SK-N-SH (cell line): Measurements from ENCODE around the gene CRIP2. TPM values are rescaled to one million over a fixed set of nuclear protein-coding genes. Genes with fewer than 3 reads are reported as not detected.

Experiments used
- CTCF ChIP-seq: fragments of 200-600 bp; sonication (generic); IDR thresholded peaks from 2 replicates; pipeline ENCODE4 v1.6.1; 2017; ENCODE audit warnings: antibody characterized with exemption, mild to moderate bottlenecking, moderate library complexity
- EP300 ChIP-seq, 2 experiments: IDR thresholded peaks; 2 replicates each; pipeline versions ENCODE4 v1.4.0 to v1.6.1; 2012; ENCODE audit warnings: borderline replicate concordance in 1 of 2, low read depth in 1 of 2, low read length in 1 of 2
- FOXM1 ChIP-seq: IDR thresholded peaks from 2 replicates; pipeline ENCODE4 v1.4.0; 2012; ENCODE audit warnings: low read depth, mild to moderate bottlenecking
- GATA2 ChIP-seq: sonication (generic); formaldehyde crosslinking; IDR thresholded peaks from 2 replicates; pipeline ENCODE4 v1.5.0; 2020; ENCODE audit warnings: mild to moderate bottlenecking, missing genetic modification reagents
- NFIC ChIP-seq: IDR thresholded peaks from 2 replicates; pipeline ENCODE4 v1.4.0; 2012; ENCODE audit warnings: borderline replicate concordance
- NRF1 ChIP-seq: IDR thresholded peaks from 2 replicates; pipeline ENCODE4 v1.6.1; 2012; ENCODE audit warnings: low read depth, mild to moderate bottlenecking, low read length
- POLR2AphosphoS5 ChIP-seq: IDR thresholded peaks from 2 replicates; pipeline ENCODE4 v1.6.1; 2012; ENCODE audit warnings: low read depth, low read length
- SMC3 ChIP-seq: IDR thresholded peaks from 2 replicates; pipeline ENCODE4 v1.6.1; 2012; ENCODE audit warnings: low read depth, low read length, improper control_type of control experiment
- TCF12 ChIP-seq: IDR thresholded peaks from 2 replicates; pipeline ENCODE4 v1.4.0; 2012
- TEAD4 ChIP-seq: IDR thresholded peaks from 2 replicates; pipeline ENCODE4 v1.4.0; 2012; ENCODE audit warnings: mild to moderate bottlenecking, borderline replicate concordance; ENCODE audit not compliant: insufficient read depth
- USF1 ChIP-seq: IDR thresholded peaks from 2 replicates; pipeline ENCODE4 v1.4.0; 2012; ENCODE audit warnings: low read depth, borderline replicate concordance
- polyA plus RNA-seq, 3 experiments: library from polyadenylated mRNA; depleted of rRNA; stranded (reverse); fragments of >200 nt; gene quantifications; 2 replicates each; pipeline ENCODE4 v1.2.3, GENCODE V29; 2012
- TF ChIP-seq, protein P1 (sequence below): IDR thresholded peaks from 2 replicates; pipeline ENCODE4 v1.4.0; 2012; ENCODE audit warnings: low read depth
- TF ChIP-seq, protein P2 (sequence below): IDR thresholded peaks from 2 replicates; pipeline ENCODE4 v1.6.1; 2012; ENCODE audit warnings: mild to moderate bottlenecking, low read depth, low read length, moderate library complexity
- TF ChIP-seq, protein P3 (sequence below): fragments of 150-350 bp; IDR thresholded peaks from 2 replicates; pipeline ENCODE4 v1.6.1; 2016; ENCODE audit warnings: mild to moderate bottlenecking, low read depth, low read length

Gene CRIP2
- polyA plus RNA-seq, 1 of the 3 experiments (the other 2 are of a cell fraction), result 335 TPM

- TF ChIP-seq CTCF (peak; percentile 75), NRF1 (no peak), GATA2 (CRISPR knock-in tag) (no peak), TCF12 (no peak), POLR2AphosphoS5 (no peak), FOXM1 (no peak), NFIC (0 out of 2 replicates have a peak, but pooled peaks have one; percentile 24), USF1 (no peak), SMC3 (peak; percentile 84), EP300 (IDR thresholded peaks at IDR 0.05; ENCODE audit: borderline replicate concordance in 1 of 2, low read depth in 1 of 2, low read length in 1 of 2) (no peak), TEAD4 (no peak)
- TF ChIP-seq, protein P1, sequence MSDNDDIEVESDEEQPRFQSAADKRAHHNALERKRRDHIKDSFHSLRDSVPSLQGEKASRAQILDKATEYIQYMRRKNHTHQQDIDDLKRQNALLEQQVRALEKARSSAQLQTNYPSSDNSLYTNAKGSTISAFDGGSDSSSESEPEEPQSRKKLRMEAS, result no peak
- TF ChIP-seq, protein P2, sequence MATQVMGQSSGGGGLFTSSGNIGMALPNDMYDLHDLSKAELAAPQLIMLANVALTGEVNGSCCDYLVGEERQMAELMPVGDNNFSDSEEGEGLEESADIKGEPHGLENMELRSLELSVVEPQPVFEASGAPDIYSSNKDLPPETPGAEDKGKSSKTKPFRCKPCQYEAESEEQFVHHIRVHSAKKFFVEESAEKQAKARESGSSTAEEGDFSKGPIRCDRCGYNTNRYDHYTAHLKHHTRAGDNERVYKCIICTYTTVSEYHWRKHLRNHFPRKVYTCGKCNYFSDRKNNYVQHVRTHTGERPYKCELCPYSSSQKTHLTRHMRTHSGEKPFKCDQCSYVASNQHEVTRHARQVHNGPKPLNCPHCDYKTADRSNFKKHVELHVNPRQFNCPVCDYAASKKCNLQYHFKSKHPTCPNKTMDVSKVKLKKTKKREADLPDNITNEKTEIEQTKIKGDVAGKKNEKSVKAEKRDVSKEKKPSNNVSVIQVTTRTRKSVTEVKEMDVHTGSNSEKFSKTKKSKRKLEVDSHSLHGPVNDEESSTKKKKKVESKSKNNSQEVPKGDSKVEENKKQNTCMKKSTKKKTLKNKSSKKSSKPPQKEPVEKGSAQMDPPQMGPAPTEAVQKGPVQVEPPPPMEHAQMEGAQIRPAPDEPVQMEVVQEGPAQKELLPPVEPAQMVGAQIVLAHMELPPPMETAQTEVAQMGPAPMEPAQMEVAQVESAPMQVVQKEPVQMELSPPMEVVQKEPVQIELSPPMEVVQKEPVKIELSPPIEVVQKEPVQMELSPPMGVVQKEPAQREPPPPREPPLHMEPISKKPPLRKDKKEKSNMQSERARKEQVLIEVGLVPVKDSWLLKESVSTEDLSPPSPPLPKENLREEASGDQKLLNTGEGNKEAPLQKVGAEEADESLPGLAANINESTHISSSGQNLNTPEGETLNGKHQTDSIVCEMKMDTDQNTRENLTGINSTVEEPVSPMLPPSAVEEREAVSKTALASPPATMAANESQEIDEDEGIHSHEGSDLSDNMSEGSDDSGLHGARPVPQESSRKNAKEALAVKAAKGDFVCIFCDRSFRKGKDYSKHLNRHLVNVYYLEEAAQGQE, result no peak
- TF ChIP-seq, protein P3, sequence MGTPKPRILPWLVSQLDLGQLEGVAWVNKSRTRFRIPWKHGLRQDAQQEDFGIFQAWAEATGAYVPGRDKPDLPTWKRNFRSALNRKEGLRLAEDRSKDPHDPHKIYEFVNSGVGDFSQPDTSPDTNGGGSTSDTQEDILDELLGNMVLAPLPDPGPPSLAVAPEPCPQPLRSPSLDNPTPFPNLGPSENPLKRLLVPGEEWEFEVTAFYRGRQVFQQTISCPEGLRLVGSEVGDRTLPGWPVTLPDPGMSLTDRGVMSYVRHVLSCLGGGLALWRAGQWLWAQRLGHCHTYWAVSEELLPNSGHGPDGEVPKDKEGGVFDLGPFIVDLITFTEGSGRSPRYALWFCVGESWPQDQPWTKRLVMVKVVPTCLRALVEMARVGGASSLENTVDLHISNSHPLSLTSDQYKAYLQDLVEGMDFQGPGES, result no peak
Measured at GRCh38 chr14:105448706-105449111, 25.9 kb upstream of the CRIP2 start (continued).
